GM12873 (cell line): ENCODE measurements around the gene WBP2.

Experiments used
- TF ChIP-seq, protein P1 (sequence below): IDR thresholded peaks from 2 replicates; pipeline ENCODE4 v1.5.1; 2012; ENCODE audit warnings: low read depth, mild to moderate bottlenecking, moderate library complexity, low read length, control low read depth; ENCODE audit not compliant: insufficient read depth; ENCODE audit errors: missing control alignments

Gene WBP2

DNA sequence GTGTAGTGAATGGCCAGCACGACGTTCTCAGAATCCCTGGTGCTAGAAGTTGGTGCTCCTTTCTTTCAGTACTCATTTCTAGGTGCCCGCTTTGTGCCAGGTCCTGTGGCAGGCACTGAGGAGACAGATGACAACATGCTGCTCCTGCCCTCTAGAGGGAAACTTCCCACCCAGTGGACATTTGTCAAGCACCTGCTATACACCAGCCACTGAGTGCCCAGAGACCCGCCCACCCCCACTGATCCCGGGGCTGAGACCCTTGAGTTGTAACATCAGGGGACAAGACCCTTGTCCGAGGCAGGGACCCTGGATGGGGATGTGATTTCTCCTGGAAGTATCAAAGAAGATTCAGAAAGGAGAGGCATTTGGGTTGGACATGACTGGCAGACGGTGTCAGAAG, 36.0 kb downstream of the WBP2 start:
- TF ChIP-seq, protein P1, sequence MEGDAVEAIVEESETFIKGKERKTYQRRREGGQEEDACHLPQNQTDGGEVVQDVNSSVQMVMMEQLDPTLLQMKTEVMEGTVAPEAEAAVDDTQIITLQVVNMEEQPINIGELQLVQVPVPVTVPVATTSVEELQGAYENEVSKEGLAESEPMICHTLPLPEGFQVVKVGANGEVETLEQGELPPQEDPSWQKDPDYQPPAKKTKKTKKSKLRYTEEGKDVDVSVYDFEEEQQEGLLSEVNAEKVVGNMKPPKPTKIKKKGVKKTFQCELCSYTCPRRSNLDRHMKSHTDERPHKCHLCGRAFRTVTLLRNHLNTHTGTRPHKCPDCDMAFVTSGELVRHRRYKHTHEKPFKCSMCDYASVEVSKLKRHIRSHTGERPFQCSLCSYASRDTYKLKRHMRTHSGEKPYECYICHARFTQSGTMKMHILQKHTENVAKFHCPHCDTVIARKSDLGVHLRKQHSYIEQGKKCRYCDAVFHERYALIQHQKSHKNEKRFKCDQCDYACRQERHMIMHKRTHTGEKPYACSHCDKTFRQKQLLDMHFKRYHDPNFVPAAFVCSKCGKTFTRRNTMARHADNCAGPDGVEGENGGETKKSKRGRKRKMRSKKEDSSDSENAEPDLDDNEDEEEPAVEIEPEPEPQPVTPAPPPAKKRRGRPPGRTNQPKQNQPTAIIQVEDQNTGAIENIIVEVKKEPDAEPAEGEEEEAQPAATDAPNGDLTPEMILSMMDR = no peak

DNA sequence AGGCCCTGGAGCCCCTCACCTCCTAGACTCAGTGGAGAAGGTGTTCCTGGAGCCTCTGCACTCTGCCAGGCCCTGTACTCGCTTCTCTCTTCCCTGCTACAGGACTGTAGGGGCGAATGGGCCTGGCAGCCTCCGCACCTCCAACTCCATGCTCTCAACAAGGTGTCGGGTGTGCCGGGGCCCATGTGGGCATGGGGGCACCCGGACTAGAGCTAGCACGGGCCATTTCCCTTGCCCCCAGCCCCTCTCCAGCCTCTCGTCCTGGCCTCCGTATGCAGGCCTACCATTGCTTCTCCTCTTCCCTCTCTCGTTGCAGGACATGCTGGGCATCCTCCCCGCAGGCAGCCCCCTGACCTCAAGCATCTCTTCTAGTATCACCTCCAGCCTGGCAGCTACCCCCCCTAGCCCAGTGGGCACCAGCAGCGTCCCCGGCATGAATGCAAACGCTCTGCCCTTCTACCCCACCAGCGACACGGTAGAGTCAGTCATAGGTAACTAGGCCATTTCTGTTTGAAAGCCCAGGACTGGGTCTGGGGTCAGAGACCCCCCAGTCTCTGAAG, 36.7 kb downstream of the WBP2 start:
- TF ChIP-seq, protein P1 = no peak

DNA sequence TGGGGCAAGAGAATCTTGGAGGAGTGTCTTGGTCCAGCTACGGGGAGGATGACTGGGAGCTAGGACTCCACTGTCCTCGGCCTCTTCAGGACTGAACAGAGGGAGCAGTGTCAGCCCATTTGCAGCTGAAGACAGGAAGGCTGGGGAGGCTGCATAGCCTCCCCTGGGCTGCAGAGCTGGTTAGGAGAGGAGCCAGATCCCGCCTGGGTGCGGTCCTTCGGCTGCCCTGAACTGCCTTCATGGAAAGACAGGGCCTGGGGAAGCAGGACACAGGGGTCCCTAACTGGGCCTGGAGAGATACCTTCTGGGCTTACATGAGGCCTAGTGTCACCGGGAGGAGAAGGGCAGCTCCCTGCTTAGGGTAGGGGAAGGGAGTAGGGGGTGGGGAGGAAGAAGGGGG, 37.6 kb downstream of the WBP2 start:
- TF ChIP-seq, protein P1 = no peak

DNA sequence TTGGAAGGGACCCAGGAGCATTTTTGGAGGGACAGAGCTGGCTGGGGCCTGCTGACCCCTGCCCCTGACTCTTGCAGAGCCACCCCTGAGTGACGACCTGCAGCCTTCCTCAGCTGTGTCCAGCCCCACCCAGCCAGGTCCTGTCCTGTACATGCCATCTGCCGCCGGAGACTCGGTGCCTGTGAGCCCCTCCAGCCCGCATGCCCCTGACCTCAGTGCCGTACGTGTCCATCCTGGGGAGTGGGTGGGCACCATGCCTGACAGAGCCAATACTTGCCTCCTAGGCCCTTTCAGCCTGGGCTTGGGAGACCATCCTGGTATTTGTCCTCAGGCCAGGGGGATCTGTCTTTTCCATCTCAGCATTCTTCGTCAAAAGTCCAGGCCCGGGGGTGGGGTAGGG, 38.4 kb downstream of the WBP2 start:
- TF ChIP-seq, protein P1 = no peak

DNA sequence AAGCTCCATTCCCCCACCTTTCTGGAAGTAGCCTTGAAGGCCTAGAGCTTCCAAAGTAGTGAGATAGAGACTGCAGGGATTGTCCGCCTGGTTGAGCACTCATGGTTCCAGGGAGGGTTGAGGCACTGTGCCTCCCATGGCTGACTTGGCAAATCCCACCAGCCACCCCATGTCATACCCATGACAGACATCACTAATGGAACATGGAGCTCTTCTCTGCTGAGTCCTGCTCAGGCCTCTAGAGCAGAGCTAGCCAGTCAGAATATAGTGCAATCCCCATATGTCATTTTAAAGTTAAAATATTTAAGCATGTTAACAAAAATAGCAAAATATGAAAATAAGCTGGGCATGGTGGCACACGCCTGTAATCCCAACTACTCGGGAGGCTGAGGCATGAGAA, 39.7 kb downstream of the WBP2 start:
- TF ChIP-seq, protein P1 = no peak

DNA sequence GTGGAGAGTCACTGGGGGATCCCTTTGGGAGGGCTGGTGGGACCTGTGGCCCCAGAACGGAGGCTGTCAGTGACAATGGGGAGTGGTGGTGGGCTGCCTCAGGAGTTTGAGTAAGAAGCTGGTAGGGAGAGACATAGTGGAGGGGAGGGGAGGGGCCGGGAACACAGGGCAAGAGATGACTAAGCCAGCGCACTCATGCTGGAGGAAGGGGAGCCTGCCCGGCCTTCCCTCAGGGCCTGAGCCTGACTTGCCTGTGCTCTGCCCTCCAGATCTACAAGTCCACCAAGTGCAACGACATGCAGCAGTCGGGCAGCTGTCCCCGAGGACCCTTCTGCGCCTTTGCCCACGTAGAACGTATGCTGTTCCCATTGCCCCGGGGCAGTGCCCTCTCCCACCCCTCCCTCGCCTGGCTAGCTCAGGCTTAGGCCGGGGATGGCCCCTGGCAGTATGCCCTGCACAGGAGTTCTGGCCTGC, 40.2 kb downstream of the WBP2 start:
- TF ChIP-seq, protein P1 = no peak

DNA sequence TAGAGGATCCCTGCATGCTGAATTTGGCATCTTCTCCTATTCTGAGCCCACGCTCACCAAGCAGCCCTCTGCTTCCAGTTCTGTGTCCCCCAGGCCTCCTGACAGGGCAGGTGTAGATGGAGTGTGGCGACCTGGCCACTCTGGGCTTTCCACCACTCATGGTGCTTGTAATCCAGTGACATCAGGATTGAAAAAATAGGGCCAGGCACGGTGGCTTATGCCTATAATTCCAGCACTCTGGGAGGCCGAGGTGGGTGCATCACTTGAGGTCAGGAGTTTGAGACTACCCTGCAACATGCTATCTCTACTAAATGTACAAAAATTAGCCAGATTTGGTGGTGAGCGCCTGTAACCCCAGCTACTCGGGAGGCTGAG, 41.1 kb downstream of the WBP2 start:
- TF ChIP-seq, protein P1 = no peak
